GM19035 (cell line): Measurements from ENCODE around the gene ATP6V0E2.
A peak's percentile ranks its signal among the peaks of the same experiment; 100 is the strongest.
"Not testable (repeated sequence)": the region's sequence is repeated elsewhere in the genome, so short reads cannot be mapped to it uniquely, and the experiment has no call there.

Experiments used
- ATAC-seq: cut with Tn5 transposase; IDR thresholded peaks from one replicate; pipeline ENCODE4 v1.9.1; 2021; ENCODE audit not compliant: unreplicated experiment

Gene ATP6V0E2

GRCh38 chr7:149877890-149878522 is 4.2 kb downstream of the ATP6V0E2 start:
- no peak for ATAC-seq

GRCh38 chr7:149878523-149878921 is 4.8 kb downstream of the ATP6V0E2 start:
- ATAC-seq, result no peak

- no peak for ATAC-seq
These were observed 5.5 kb downstream of the ATP6V0E2 start for GRCh38 chr7:149879271-149879743.

DNA sequence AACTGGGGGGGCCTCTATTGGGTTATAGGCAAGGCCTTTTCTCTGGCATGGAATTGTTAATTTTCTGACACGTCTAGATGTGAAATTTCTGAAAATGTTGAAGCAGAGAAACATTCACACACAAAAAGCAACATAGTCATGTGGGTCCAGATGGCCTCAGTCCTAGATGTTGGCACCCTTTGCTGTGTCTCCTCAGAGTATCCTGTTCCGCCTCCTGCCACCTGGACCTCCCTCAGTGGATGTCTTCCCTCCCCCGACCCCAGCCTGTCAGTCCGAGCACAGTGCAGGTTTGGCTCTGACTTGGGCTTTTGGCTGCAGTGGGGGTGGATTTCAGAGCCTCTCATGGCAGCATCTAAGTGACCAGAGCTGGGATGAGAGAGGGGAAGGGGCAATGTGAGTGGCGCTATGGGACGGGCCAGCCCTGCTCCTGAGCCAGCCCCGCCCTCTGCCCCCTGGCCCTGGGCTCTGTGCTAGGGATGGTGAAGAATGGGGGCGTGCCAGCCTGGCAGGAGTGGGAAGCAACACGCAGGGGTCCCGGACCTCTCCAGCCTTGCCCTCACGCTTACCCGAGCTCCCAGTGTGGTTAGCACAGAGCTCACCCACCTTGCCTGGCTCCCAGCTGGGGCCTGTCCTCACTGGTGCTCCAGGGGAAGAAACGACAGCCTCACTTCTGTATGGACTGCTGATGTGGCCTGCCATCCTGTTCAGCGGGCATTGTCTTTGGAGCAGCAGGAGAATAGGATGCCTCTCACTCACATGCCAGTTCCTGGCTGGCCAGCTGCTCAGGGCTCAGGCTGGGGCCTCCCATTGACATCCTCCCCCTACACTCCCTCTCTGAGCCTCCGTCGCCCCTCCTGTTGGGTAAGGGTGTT is 6.2 kb downstream of the ATP6V0E2 start:
- ATAC-seq, result no peak

- no peak for ATAC-seq
These were observed 7.0 kb downstream of the ATP6V0E2 start for GRCh38 chr7:149880638-149881311.

DNA sequence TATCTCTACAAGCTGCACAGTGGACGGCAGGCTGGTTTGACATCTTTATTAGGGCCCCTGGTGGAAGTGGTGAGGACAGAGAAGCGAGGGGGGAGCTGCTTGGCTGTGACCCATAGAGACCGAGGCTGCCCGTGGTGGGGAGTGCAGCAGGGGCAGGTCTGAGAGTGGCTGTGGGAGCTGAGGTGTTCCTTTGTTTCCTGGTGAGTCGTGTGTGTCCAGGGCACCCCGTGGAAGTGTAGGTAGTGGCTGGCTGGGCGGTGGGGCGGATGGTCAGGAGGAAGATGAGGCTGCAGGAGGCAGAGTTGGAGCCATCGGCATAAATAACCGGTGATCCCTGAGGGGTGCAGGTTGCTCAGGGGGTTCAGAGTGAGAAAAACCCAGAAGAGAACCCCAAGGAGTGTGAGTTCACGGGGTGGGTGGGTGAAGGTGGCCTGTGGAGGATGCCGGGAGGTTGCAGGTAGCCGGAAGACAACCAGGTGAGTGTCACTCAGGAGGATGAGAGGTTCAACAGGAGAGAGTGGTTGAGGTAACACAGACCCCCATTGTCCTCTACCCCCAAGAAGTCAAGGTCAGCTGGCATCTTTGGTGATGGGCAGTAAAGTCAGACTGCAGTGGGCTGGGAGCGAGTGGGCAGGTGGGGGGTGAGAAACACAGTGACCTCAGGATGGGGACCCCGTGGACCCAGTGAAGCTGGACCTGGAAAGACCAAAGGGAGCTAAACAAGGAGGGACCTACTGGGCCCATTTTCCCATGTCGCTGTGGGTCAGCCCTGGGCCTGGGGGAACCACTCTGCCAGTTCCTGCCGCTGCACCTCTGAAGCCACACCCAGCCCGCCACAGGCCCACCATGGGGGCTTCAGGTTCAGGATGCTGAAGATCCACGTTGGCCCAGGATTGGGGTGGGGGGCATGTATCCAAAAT is 7.8 kb downstream of the ATP6V0E2 start:
- no peak for ATAC-seq

- ATAC-seq, result no peak
These were observed 8.7 kb downstream of the ATP6V0E2 start for GRCh38 chr7:149882248-149883047.

DNA sequence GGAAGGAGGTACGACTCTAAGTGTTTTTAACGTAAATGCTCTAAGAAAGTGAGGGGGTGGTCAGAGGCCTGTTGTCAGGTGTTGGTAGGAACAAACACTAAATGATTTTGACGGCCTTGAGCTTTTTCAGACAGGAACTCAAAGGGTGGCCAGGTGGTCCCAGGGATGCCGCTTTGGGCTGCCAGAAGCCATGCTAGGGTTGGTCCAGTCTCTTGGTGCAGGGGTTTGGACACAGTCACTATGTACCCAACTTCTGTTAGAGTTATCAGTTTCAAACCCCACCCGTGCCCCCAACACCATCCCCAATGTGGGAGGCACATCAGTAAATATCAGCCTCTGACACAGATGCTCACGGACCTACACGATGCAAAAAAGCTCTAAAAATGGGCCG is 9.3 kb downstream of the ATP6V0E2 start:
- ATAC-seq, result no peak

GRCh38 chr7:149883452-149883861 is 9.7 kb downstream of the ATP6V0E2 start:
- peak; percentile 80 for ATAC-seq

DNA sequence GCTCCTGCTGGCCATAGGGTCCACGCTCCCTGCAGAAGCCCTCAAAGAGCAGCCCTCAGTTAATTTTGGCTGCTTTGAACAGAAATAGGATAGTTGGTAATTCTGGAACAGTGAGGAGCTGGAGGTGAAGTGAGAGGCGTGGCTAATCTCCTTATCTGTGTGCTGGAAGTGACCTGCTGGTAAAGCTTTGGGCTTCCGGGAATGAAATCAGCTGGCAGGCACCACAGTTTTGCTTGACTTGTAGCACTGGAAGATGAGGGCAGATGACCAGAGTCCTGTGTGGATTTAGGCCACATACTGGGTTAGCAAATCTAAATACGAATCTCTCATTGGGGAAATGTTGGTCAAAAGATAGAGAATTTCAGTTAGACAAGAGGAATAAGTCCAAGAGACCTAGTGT is 10.2 kb downstream of the ATP6V0E2 start:
- no peak for ATAC-seq

GRCh38 chr7:149884541-149884940 is 10.8 kb downstream of the ATP6V0E2 start:
- ATAC-seq, result no peak

DNA sequence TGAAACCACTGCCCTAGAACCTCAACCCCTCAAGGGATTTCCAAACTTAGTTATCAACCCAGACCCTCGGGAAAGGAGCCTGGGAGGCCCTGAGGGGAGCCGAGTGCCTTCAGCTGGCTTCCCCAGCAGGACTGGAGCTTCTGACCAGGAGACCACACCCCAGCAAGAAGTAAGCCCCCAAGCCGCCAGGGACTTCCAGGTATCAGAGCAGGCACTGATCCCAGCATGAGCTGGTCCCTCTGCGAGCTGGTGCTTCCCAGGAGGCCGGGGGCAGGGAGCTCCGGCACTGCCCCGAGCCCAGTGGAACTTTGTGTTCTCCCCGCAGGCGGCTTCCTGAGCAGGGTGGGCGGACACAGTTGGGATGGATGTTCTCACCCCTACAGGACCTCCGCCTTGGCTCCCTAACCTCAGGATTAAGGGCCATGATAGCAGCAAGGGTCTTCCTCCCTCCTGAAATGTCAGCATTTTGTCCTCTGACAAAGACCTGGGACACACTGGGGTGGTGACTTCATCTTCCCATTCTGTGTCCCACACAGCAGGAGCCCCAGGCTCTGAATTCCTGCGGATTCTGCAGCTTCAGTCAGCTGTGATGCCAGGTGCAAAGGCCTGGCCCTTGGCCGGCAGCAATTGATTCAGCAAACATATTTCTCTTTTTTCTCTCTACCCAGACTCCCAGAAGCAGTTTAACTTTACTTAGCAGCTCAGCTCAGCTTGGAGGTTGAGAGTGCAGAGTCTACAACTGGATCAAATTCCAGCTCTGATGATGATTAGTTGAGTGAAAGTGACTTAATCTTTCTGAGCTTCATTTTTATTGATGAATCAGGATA is 11.6 kb downstream of the ATP6V0E2 start:
- ATAC-seq, result no peak

- ATAC-seq, result no peak
These were observed 12.2 kb downstream of the ATP6V0E2 start for GRCh38 chr7:149886018-149886415.

DNA sequence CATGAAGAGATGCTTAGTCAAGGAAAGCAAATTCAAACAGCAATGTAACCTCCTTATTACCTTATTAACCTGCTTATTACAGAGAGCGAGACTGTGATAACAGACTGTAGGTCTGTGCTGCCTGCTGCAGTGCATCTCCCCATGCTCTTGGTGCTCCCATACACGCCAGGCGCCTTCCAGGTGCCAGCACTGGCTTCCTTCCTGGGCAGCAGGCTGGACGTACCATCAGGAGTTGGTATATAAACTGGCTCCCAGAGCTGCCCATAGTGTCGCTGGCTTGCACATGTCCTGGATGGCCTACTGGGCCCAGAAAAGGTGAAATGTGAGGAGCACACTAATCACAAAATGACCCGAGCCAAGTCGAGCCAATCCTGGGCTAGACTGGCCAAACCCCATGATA is 13.5 kb downstream of the ATP6V0E2 start:
- ATAC-seq, result no peak

DNA sequence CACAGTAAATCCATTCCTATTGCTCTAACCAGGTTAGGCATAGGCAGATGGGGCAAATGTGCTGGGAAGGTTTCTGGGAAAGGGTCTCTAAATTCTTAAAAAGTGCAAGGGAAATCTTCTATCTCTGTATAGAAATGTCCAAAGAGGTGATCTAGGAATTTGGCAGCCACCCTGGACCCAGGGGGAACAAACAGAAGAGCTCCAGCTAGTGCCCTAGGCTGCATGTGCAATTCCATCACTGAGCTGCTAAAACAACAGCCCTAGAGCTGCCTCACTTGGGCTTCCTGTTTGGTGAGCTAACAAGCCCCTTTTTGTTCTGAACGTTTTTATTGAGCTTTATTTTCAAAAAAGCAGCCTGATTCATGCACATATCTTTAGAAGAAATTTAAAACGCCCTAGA is 16.9 kb downstream of the ATP6V0E2 start:
- not testable (repeated sequence) for ATAC-seq

DNA sequence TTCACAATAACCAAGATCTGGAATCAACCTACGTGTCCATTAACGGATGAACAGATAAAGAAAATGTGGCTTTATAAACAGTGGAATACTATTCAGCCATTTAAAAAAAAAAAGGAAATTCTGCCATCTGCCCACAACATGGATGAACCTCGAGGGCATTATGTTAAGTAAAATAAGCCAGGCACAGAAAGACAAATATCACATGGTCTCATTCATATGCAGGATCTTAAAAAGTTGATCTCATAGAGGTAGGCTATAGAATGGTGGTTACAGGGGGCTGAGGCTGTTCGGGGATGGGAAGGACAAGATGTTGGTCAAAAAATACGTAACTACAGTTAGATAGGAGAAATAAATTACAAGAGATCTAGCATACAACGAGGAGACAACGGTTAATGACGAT is 21.2 kb downstream of the ATP6V0E2 start:
- not testable (repeated sequence) for ATAC-seq

DNA sequence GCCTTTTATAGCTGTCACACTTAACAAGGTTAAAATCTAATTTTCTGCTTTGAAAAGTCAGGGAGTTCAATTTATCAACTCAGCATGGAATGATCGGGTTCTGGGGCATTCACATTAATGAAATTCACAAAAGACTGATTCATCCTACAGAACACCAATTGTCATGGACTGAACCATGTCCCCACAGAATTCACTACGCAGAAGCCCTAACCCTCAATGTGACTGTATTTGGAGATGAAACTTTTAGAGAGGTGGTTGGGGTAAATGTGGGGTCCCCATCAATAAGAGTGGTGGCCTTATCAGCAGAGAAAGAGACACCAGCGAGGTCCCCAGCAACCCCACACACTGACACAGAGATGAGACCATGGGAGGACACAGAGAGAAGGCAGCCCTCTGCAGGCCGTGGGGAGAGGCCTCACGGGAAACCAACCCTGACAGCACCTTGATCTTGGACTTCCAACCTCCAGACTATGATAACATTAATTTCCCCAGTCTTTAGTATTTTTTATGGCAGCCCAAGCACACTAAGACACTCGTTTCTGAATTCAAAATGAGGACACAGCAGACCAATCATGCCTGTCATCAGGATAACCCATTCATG is 34.1 kb downstream of the ATP6V0E2 start:
- not testable (repeated sequence) for ATAC-seq

- not testable (repeated sequence) for ATAC-seq
These were observed 36.5 kb downstream of the ATP6V0E2 start for GRCh38 chr7:149910219-149910618.

- ATAC-seq, result not testable (repeated sequence)
These were observed 38.4 kb downstream of the ATP6V0E2 start for GRCh38 chr7:149912126-149912525.
